H1 (cell line): ENCODE measurements around the gene DUOXA1. TPM values are rescaled to one million over a fixed set of nuclear protein-coding genes. Genes with fewer than 3 reads are reported as not detected.

ENCODE experiments used
- CTCF ChIA-PET: fragments of 300-600 bp; sonication (Branson Sonifier 250); formaldehyde crosslinking; loops from one replicate; lab custom pipeline; 2021; ENCODE audit not compliant: partially characterized antibody; lab: Charles Lee
- POLR2A ChIA-PET: fragments of 300-600 bp; sonication (Branson Sonifier 250); formaldehyde crosslinking; loops from one replicate; lab custom pipeline; 2021; ENCODE audit warnings: inconsistent platforms; ENCODE audit not compliant: partially characterized antibody; lab: Charles Lee
- DNase-seq, 2 experiments: peaks; one replicate each; pipeline versions ENCODE4 v3.0.0 to v3.0.0-alpha.2; 2010 to 2022; ENCODE audit warnings: low spot score in 2 of 2, low read depth in 1 of 2, mixed read lengths in 1 of 2
- FAIRE-seq: peaks from 2 replicates; lab custom pipeline; 2011; peaks lifted over from hg19 to GRCh38; lab: Jason Lieb, UNC
- H2AFZ ChIP-seq: 2 replicates; pipeline ENCODE4 v1.8.1; 2012; ENCODE audit warnings: low read length, inconsistent platforms
- H2AK5ac ChIP-seq: 2 replicates; pipeline ENCODE4 v1.6.1; 2013; ENCODE audit warnings: low read depth, low read length
- H2BK120ac ChIP-seq: replicated peaks from 2 replicates; pipeline ENCODE3; 2013; ENCODE audit warnings: low read depth, low read length, inconsistent platforms
- H2BK12ac ChIP-seq: 2 replicates; pipeline ENCODE4 v1.6.1; 2013; ENCODE audit warnings: low read depth, low read length
- H2BK15ac ChIP-seq: 2 replicates; pipeline ENCODE4 v1.6.1; 2013; ENCODE audit warnings: low read length
- H2BK20ac ChIP-seq: 2 replicates; pipeline ENCODE4 v1.6.1; 2013; ENCODE audit warnings: low read length
- H2BK5ac ChIP-seq: 2 replicates; pipeline ENCODE4 v1.6.1; 2013; ENCODE audit warnings: low read depth, low read length
- H3K14ac ChIP-seq: 2 replicates; pipeline ENCODE4 v1.6.1; 2013; ENCODE audit warnings: inconsistent platforms; ENCODE audit not compliant: insufficient read length
- H3K18ac ChIP-seq: 2 replicates; pipeline ENCODE4 v1.6.1; 2013; ENCODE audit warnings: low read length; ENCODE audit errors: extremely low read depth
- H3K23ac ChIP-seq: 2 replicates; pipeline ENCODE4 v1.6.1; 2013; ENCODE audit warnings: inconsistent platforms; ENCODE audit not compliant: insufficient read length
- H3K23me2 ChIP-seq: 2 replicates; pipeline ENCODE4 v1.6.1; 2013; ENCODE audit warnings: low read depth, low read length
- H3K27ac ChIP-seq: 2 replicates; pipeline ENCODE4 v1.6.1; 2011; ENCODE audit warnings: low read depth, low read length, inconsistent platforms
- H3K27me3 ChIP-seq, 4 experiments: replicated peaks in 1 of 4; 1 replicate in 1 of 4; 2 replicates in 3 of 4; pipeline versions ENCODE4 v1.6.1 to v1.8.1; 2011 to 2013; ENCODE audit warnings: low read length in 3 of 4, mild to moderate bottlenecking in 3 of 4, inconsistent platforms in 2 of 4, mixed read lengths in 2 of 4, moderate library complexity in 1 of 4; ENCODE audit not compliant: control insufficient read depth in 3 of 4, insufficient read depth in 3 of 4; ENCODE audit errors: extremely low read depth in 1 of 4
- H3K36me3 ChIP-seq, 4 experiments: 2 replicates each; pipeline versions ENCODE4 v1.6.1 to v1.8.1; 2011 to 2013; ENCODE audit warnings: mild to moderate bottlenecking in 4 of 4, low read length in 3 of 4, moderate library complexity in 2 of 4, control low read depth in 1 of 4, inconsistent platforms in 1 of 4; ENCODE audit not compliant: insufficient read depth in 4 of 4, control insufficient read depth in 2 of 4
- H3K4ac ChIP-seq: replicated peaks from 2 replicates; pipeline ENCODE3; 2013; ENCODE audit warnings: low read length, low read depth, mixed read lengths, inconsistent platforms; ENCODE audit not compliant: insufficient read length
- H3K4me1 ChIP-seq, 4 experiments: replicated peaks in 1 of 4; 1 replicate in 1 of 4; 2 replicates in 3 of 4; pipeline versions ENCODE4 v1.6.1 to v1.8.1; 2011 to 2013; ENCODE audit warnings: low read length in 3 of 4, inconsistent platforms in 2 of 4, mixed read lengths in 1 of 4; ENCODE audit not compliant: insufficient read depth in 4 of 4, control insufficient read depth in 3 of 4
- H3K4me2 ChIP-seq, 2 experiments: 2 replicates each; pipeline versions ENCODE4 v1.6.1 to v1.8.1; 2011 to 2013; ENCODE audit warnings: low read depth in 2 of 2, low read length in 2 of 2, control low read depth in 1 of 2, inconsistent platforms in 1 of 2, mild to moderate bottlenecking in 1 of 2; ENCODE audit not compliant: insufficient read depth in 1 of 2
- H3K4me3 ChIP-seq, 4 experiments: fragments of 200-600, 300-600 bp in 1 of 4; sonication (generic), shearing (Covaris generic), sonication (Bioruptor Twin) in 1 of 4; 2 replicates each; pipeline versions ENCODE4 v1.5.1 to v1.8.1; 2011 to 2016; ENCODE audit warnings: low read length in 4 of 4, low read depth in 3 of 4, control low read depth in 2 of 4, inconsistent platforms in 2 of 4, mild to moderate bottlenecking in 2 of 4, mixed read lengths in 1 of 4, moderate library complexity in 1 of 4; ENCODE audit not compliant: insufficient read depth in 2 of 4; ENCODE audit errors: extremely low read depth in 1 of 4
- H3K56ac ChIP-seq: replicated peaks from 2 replicates; pipeline ENCODE3; 2013; ENCODE audit warnings: low read depth, mild to moderate bottlenecking, mixed read lengths, low read length, inconsistent platforms; ENCODE audit not compliant: insufficient read length
- H3K79me1 ChIP-seq: 2 replicates; pipeline ENCODE4 v1.6.1; 2013; ENCODE audit warnings: low read depth, low read length, control low read depth
- H3K79me2 ChIP-seq, 2 experiments: 2 replicates each; pipeline versions ENCODE4 v1.6.1 to v1.8.1; 2012 to 2013; ENCODE audit warnings: low read length in 2 of 2, mild to moderate bottlenecking in 2 of 2, inconsistent platforms in 1 of 2; ENCODE audit not compliant: insufficient read depth in 2 of 2, control insufficient read depth in 1 of 2
- H3K9ac ChIP-seq, 4 experiments: replicated peaks in 1 of 4; 1 replicate in 1 of 4; 2 replicates in 3 of 4; pipeline versions ENCODE4 v1.6.1 to v1.8.1; 2011 to 2013; ENCODE audit warnings: low read depth in 3 of 4, low read length in 3 of 4, control low read depth in 2 of 4, mild to moderate bottlenecking in 2 of 4, moderate library complexity in 2 of 4, inconsistent platforms in 1 of 4; ENCODE audit errors: extremely low read depth in 1 of 4
- H3K9me3 ChIP-seq, 2 experiments: 2 replicates each; pipeline versions ENCODE4 v1.6.1 to v1.8.1; 2012 to 2013; ENCODE audit warnings: mild to moderate bottlenecking in 2 of 2, moderate library complexity in 2 of 2, control low read depth in 1 of 2, inconsistent platforms in 1 of 2, low read depth in 1 of 2, low read length in 1 of 2, mixed read lengths in 1 of 2; ENCODE audit not compliant: insufficient read depth in 2 of 2
- H4K20me1 ChIP-seq, 2 experiments: replicated peaks in 1 of 2; 2 replicates each; pipeline versions ENCODE3 to v1.8.1; 2011 to 2013; ENCODE audit warnings: inconsistent platforms in 2 of 2, low read length in 2 of 2, mild to moderate bottlenecking in 1 of 2; ENCODE audit not compliant: insufficient read depth in 2 of 2, control insufficient read depth in 1 of 2
- H4K5ac ChIP-seq: 2 replicates; pipeline ENCODE4 v1.6.1; 2013; ENCODE audit warnings: low read length, low read depth, mixed read lengths, inconsistent platforms; ENCODE audit not compliant: insufficient read length
- H4K8ac ChIP-seq: 2 replicates; pipeline ENCODE4 v1.8.0; 2013; ENCODE audit warnings: mild to moderate bottlenecking, moderate library complexity, low read length, inconsistent platforms; ENCODE audit not compliant: insufficient read depth; ENCODE audit errors: extremely low read depth
- H4K91ac ChIP-seq: replicated peaks from 2 replicates; pipeline ENCODE3; 2013; ENCODE audit warnings: low read length, mixed read lengths, inconsistent platforms; ENCODE audit not compliant: insufficient read length
- CBX8 ChIP-seq: fragments of 300-800, 300-1000 bp; sonication (generic); IDR thresholded peaks from 2 replicates; pipeline ENCODE4 v1.7.1; 2016; ENCODE audit warnings: low read depth, low read length, borderline replicate concordance
- CHD2 ChIP-seq: IDR thresholded peaks from 2 replicates; pipeline ENCODE4 v1.6.1; 2012; ENCODE audit warnings: low read length, improper control_type of control experiment
- CTBP2 ChIP-seq: IDR thresholded peaks from 2 replicates; pipeline ENCODE4 v1.7.0; 2011; ENCODE audit warnings: borderline replicate concordance, mild to moderate bottlenecking, moderate library complexity, mixed read lengths, low read length; ENCODE audit not compliant: insufficient read depth, insufficient read length
- EZH2 ChIP-seq: fragments of 200-600 bp; sonication (generic); IDR thresholded peaks from 2 replicates; pipeline ENCODE4 v1.7.1; 2012; ENCODE audit warnings: low read depth, mild to moderate bottlenecking, moderate library complexity, low read length, inconsistent platforms; ENCODE audit not compliant: severe bottlenecking
- MAFK ChIP-seq: IDR thresholded peaks from 2 replicates; pipeline ENCODE4 v1.6.1; 2012; ENCODE audit warnings: low read depth, mild to moderate bottlenecking, improper control_type of control experiment, low read length
- NANOG ChIP-seq: IDR thresholded peaks from 2 replicates; pipeline ENCODE4 v1.6.1; 2011; ENCODE audit warnings: low read length, low read depth, mild to moderate bottlenecking, inconsistent platforms; ENCODE audit not compliant: insufficient read depth, poor library complexity, severe bottlenecking
- POU5F1 ChIP-seq: IDR thresholded peaks from 2 replicates; pipeline ENCODE4 v1.6.1; 2011; ENCODE audit warnings: low read depth, mild to moderate bottlenecking, low read length, moderate library complexity
- RBBP5 ChIP-seq: IDR thresholded peaks from 2 replicates; pipeline ENCODE4 v1.7.1; 2012; ENCODE audit warnings: low read depth, mild to moderate bottlenecking, inconsistent platforms, low read length, moderate library complexity, borderline replicate concordance
- RXRA ChIP-seq: IDR thresholded peaks from 2 replicates; pipeline ENCODE4 v1.6.1; 2011; ENCODE audit warnings: low read depth, mild to moderate bottlenecking, low read length, moderate library complexity; ENCODE audit not compliant: insufficient read depth
- TAF1 ChIP-seq: IDR thresholded peaks from 2 replicates; pipeline ENCODE4 v1.6.1; 2011; ENCODE audit warnings: mild to moderate bottlenecking, low read depth, low read length
- TBP ChIP-seq: IDR thresholded peaks from 2 replicates; pipeline ENCODE4 v1.6.1; 2011; ENCODE audit warnings: low read depth, low read length, improper control_type of control experiment
- ZNF274 ChIP-seq: IDR thresholded peaks from 2 replicates; pipeline ENCODE4 v1.7.0; 2012; ENCODE audit warnings: low read length, borderline replicate concordance; ENCODE audit errors: extremely low read depth
- WGBS, 2 experiments: shearing (Covaris generic) in 1 of 2; methylation state at CpG; one replicate each; pipeline versions ENCODE4 v1.1.6 to v1.1.7; 2013 to 2015; ENCODE audit warnings: low lambda C conversion rate in 2 of 2, mixed read lengths in 2 of 2, inconsistent platforms in 1 of 2, low coverage in 1 of 2, missing lambda C conversion rate in 1 of 2; ENCODE audit not compliant: insufficient replicate concordance in 2 of 2, insufficient coverage in 1 of 2, insufficient read length in 1 of 2; ENCODE audit errors: extremely low coverage in 1 of 2, missing lambda C conversion rate in 1 of 2; 5-methylcytosine and 5-hydroxymethylcytosine counted together
- polyA plus RNA-seq, 7 experiments: library from polyadenylated mRNA; depleted of rRNA in 3 of 7; stranded (reverse) in 5 of 7; unstranded in 2 of 7; fragments of >200 nt in 5 of 7; fragments of 200-250 nt in 2 of 7; gene quantifications; 1 replicate in 5 of 7; 2 replicates in 1 of 7; 4 replicates in 1 of 7; pipeline versions ENCODE4 v1.2.1 to v1.2.3, GENCODE V29; 2011 to 2013; ENCODE audit warnings: missing spikeins in 2 of 7, mixed read lengths in 2 of 7
- total RNA-seq: library from RNA; stranded (reverse); fragmentation: NEBNext Ultra II Directional; extraction: Animal tissue kit (Norgen Biotek cat#: 25700); gene quantifications from 2 replicates; pipeline ENCODE4 v1.2.1, GENCODE V29; 2021
- TF ChIP-seq, protein P1 (sequence below): IDR thresholded peaks from 2 replicates; pipeline ENCODE4 v1.6.1; 2012; ENCODE audit warnings: inconsistent platforms

Gene DUOXA1
- total and polyA plus RNA-seq, 2 of the 8 experiments (the other 6 are each of a cell fraction or from before 2014, with no cell fraction given): 0.18 TPM; not detected in 1

DNA sequence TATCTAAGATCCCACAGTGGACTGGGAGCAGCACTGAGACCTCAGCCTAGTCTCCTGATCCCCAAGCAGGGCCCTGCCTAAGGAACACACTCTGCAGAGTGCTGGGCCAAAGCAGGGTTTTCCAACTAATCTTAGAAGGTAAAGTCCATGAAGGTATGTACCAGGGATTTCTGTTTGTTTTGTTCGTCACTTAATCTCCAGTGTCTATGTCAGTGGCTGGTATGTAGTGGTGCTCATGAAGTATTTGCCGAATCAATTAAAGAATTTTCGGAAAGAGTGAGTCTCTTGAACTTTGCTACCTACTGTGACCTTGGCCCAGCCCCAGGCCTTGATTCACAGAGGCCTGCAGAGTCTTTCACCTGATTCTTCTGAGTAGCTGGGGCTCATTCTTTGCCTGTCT is 1.8 kb upstream of the DUOXA1 start:
- no peak overlapping the region for H3K18ac ChIP-seq
- no peak overlapping the region for H2BK5ac ChIP-seq
- no peak overlapping the region for H2BK12ac ChIP-seq
- no peak overlapping the region for H2BK120ac ChIP-seq
- no peak overlapping the region for H2BK15ac ChIP-seq
- peaks cover 0 to 2% of the 10 kb centered on the region in 2 experiments for H4K20me1 ChIP-seq
- no peak overlapping the region for H4K5ac ChIP-seq
- H4K8ac ChIP-seq: no peak overlapping the region
- no peak overlapping the region for H3K23ac ChIP-seq
- H3K79me2 ChIP-seq: no peaks in the 10 kb centered on the region
- DNase-seq (no peak), FAIRE-seq (no peak)
- no peak overlapping the region for H3K9ac ChIP-seq
- H3K36me3 ChIP-seq: no peaks in the 10 kb centered on the region
- H3K4me2 ChIP-seq: no peak overlapping the region
- no peak overlapping the region for H4K91ac ChIP-seq
- H3K56ac ChIP-seq: no peak overlapping the region
- H2BK20ac ChIP-seq: no peak overlapping the region
- no peak overlapping the region for H3K27ac ChIP-seq
- 79% methylated on average over 3 of the region's 3 CpGs; no CpG with 5 or more reads in 1 of the 2 experiments for WGBS, 2 experiments
- no peak overlapping the region for H3K4ac ChIP-seq
- no peak overlapping the region for H3K14ac ChIP-seq
- H3K4me3 ChIP-seq: no peak overlapping the region
- H3K27me3 ChIP-seq: peaks cover 84 to 93% (median 88%) of the 10 kb centered on the region in 4 experiments
- no peaks in the 10 kb centered on the region for H3K79me1 ChIP-seq
- no peaks in the 10 kb centered on the region for H3K9me3 ChIP-seq
- H3K4me1 ChIP-seq: peaks cover 0 to 10% (median 6%) of the 10 kb centered on the region in 4 experiments; a peak in 5 of 7 replicates
- H3K23me2 ChIP-seq: peaks cover 5% of the 10 kb centered on the region; the same call in 1 of the 2 replicates
- CTCF ChIA-PET: interaction anchor here (0.9 to 7.9 kb wide), 11 partner anchors 10 to 298 kb away, joined by 3 to 45 read pairs (median 4); partner anchors contain the start of genes DUOX2 and DUOXA2
- H2AFZ ChIP-seq: no peak overlapping the region
- POLR2A ChIA-PET: no interaction called here
- H2AK5ac ChIP-seq: no peak overlapping the region
- no peak for TF ChIP-seq CHD2
- no peak for TF ChIP-seq EZH2
- TF ChIP-seq TAF1: no peak
- no peak for TF ChIP-seq RXRA
- TF ChIP-seq, protein P1, sequence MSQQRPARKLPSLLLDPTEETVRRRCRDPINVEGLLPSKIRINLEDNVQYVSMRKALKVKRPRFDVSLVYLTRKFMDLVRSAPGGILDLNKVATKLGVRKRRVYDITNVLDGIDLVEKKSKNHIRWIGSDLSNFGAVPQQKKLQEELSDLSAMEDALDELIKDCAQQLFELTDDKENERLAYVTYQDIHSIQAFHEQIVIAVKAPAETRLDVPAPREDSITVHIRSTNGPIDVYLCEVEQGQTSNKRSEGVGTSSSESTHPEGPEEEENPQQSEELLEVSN: no peak
- TF ChIP-seq ZNF274: no peak
- no peak for TF ChIP-seq CBX8
- TF ChIP-seq TBP: no peak
- TF ChIP-seq POU5F1: no peak
- no peak for TF ChIP-seq CTBP2
- TF ChIP-seq NANOG: no peak
- no peak for TF ChIP-seq MAFK
- TF ChIP-seq RBBP5: no peak
